Brain microvascular endothelial cell (primary cell): ENCODE measurements around the gene SEZ6L.

Experiments used
- DNase-seq: peaks from one replicate; pipeline ENCODE4 v3.0.0-alpha.2; 2020
- H3K27ac ChIP-seq: fragments of 250-450 bp; sonication (Bioruptor Pico); 2 replicates; pipeline ENCODE4 v1.5.1; 2020; ENCODE audit warnings: mild to moderate bottlenecking, moderate library complexity
- H3K27me3 ChIP-seq: fragments of 250-450 bp; sonication (Bioruptor Pico); replicated peaks from 2 replicates; pipeline ENCODE4 v1.5.1; 2020; ENCODE audit warnings: mild to moderate bottlenecking
- H3K36me3 ChIP-seq: fragments of 250-450 bp; sonication (Bioruptor Pico); replicated peaks from 2 replicates; pipeline ENCODE4 v1.5.1; 2020; ENCODE audit warnings: mild to moderate bottlenecking
- H3K4me3 ChIP-seq: 2 replicates; pipeline ENCODE4 v1.5.1; 2011; ENCODE audit warnings: low read depth, mild to moderate bottlenecking, control low read depth, low read length, moderate library complexity
- in situ Hi-C: cut with HindIII; loops from 2 replicates; pipeline ENCODE4 v1.10.0; 2017; ENCODE audit warnings: low sequenced_read_pairs, low pct_ligation_motif_present
- TF ChIP-seq, protein P1 (sequence below): IDR thresholded peaks from 2 replicates; pipeline ENCODE4 v1.5.1; 2011; ENCODE audit warnings: low read depth, mild to moderate bottlenecking, moderate library complexity, low read length, control low read depth, inconsistent platforms; ENCODE audit errors: missing control alignments

The SEZ6L gene

DNA sequence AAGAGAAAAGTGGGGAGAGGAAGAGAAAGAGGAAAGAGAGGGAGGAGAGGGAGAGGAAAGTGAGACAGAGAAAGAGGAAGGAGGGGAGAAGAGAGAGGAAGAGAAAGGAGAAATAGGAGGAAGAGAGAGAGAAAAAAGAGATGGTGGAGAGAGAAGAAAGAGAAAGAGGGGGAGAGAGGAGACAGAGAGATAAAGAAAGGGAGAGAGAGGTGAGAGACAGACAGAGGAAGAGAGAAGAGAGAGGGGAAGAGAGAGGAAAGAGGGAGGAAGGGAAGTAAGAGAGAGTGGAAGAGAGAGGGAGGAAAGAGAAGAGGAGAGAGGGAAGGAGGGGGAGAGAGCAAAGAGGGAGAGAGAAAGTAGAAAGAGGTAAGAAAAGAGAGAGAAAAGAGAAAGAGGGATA is 9.4 kb upstream of the SEZ6L start:
- no peak overlapping the region for H3K27ac ChIP-seq
- no peaks in the 10 kb centered on the region for H3K36me3 ChIP-seq
- TF ChIP-seq, protein P1, sequence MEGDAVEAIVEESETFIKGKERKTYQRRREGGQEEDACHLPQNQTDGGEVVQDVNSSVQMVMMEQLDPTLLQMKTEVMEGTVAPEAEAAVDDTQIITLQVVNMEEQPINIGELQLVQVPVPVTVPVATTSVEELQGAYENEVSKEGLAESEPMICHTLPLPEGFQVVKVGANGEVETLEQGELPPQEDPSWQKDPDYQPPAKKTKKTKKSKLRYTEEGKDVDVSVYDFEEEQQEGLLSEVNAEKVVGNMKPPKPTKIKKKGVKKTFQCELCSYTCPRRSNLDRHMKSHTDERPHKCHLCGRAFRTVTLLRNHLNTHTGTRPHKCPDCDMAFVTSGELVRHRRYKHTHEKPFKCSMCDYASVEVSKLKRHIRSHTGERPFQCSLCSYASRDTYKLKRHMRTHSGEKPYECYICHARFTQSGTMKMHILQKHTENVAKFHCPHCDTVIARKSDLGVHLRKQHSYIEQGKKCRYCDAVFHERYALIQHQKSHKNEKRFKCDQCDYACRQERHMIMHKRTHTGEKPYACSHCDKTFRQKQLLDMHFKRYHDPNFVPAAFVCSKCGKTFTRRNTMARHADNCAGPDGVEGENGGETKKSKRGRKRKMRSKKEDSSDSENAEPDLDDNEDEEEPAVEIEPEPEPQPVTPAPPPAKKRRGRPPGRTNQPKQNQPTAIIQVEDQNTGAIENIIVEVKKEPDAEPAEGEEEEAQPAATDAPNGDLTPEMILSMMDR: no peak
- in situ Hi-C loops: no loop called here
- H3K27me3 ChIP-seq: no peaks in the 10 kb centered on the region
- H3K4me3 ChIP-seq: no peak overlapping the region
- no peak for DNase-seq

GRCh38 chr22:26161746-26162145 is 7.5 kb upstream of the SEZ6L start:
- no peak for DNase-seq
- in situ Hi-C loops: no loop called here
- TF ChIP-seq, protein P1: no peak
- Histone ChIP-seq H3K36me3 (no peaks in the 10 kb centered on the region), H3K4me3 (no peak overlapping the region), H3K27ac (no peak overlapping the region), H3K27me3 (no peaks in the 10 kb centered on the region)

DNA sequence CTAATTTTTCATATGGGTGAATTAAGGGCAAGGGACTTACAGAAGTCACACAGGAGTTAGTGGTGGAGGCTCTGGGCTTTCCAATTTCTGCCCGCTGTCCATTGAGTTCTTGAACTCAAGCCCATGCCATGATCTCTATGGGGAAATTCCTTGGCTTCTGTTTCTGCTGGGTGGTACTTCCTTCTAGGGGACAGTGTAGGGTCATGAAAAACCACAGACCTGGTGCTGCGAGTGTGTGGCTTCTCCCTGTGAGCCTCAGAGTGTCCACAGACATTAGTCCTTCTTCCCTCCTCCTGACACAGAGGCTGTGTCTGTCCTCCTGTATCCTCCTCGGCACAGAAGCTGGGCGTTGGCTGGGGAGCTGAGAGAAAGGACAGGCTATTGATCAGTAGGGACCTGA is 6.3 kb upstream of the SEZ6L start:
- in situ Hi-C loops: no loop called here
- Histone ChIP-seq H3K36me3 (no peaks in the 10 kb centered on the region), H3K4me3 (no peak overlapping the region), H3K27ac (no peak overlapping the region), H3K27me3 (no peaks in the 10 kb centered on the region)
- DNase-seq: no peak
- TF ChIP-seq, protein P1: no peak

DNA sequence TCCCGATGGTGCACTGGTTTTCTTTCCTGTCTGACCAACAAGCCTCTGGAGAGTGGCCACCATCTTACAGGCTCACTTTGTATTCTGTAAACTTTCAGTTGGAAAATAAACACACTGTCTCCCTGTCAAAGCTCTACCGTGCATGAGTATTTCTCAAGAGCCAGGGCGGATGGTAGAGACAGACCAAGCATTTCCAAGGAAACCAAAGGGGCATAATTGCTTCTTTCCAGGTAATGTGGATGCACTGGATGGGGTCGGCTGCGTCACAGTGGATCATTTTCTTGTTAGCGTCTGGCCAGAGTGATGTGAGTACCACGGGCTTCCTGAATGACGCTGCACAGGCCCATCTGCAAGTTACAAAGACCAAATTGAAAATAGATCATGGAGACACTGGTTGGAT is 5.1 kb upstream of the SEZ6L start:
- TF ChIP-seq, protein P1: no peak
- in situ Hi-C loops: no loop called here
- peaks cover 9% of the 10 kb centered on the region for H3K27me3 ChIP-seq
- no peak for DNase-seq
- H3K36me3 ChIP-seq: no peaks in the 10 kb centered on the region
- H3K4me3 ChIP-seq: no peak overlapping the region
- H3K27ac ChIP-seq: no peak overlapping the region

GRCh38 chr22:26168330-26168851 is 871 bp upstream of the SEZ6L start:
- Histone ChIP-seq H3K27ac (no peak overlapping the region), H3K4me3 (no peak overlapping the region), H3K36me3 (no peaks in the 10 kb centered on the region), H3K27me3 (peaks cover 24% of the 10 kb centered on the region)
- DNase-seq: no peak
- in situ Hi-C loops: no loop called here
- TF ChIP-seq, protein P1: no peak

GRCh38 chr22:26168939-26169314 is 335 bp upstream of the SEZ6L start:
- TF ChIP-seq, protein P1: no peak
- H3K4me3 ChIP-seq: no peak overlapping the region
- peaks cover 24% of the 10 kb centered on the region for H3K27me3 ChIP-seq
- no peak overlapping the region for H3K27ac ChIP-seq
- in situ Hi-C loops: no loop called here
- DNase-seq: no peak
- no peaks in the 10 kb centered on the region for H3K36me3 ChIP-seq
